Liver (tissue), 9 donors: ENCODE measurements around the gene ADGRD1. TPM values are rescaled to one million over a fixed set of nuclear protein-coding genes. Genes with fewer than 3 reads are reported as not detected.

Source experiments
- DNase-seq: peaks from one replicate; pipeline ENCODE4 v3.0.0-alpha.2; 2017; ENCODE audit warnings: low spot score
- H3K27ac ChIP-seq, 2 donors: one replicate each; pipeline ENCODE4 v1.7.0; 2013; ENCODE audit warnings: inconsistent platforms in 2 of 2, low read length in 2 of 2, control low read depth in 1 of 2, low read depth in 1 of 2, mild to moderate bottlenecking in 1 of 2
- H3K27me3 ChIP-seq, 4 donors: one replicate each; pipeline versions ENCODE4 v1.6.1 to v1.7.0; 2013; ENCODE audit warnings: low read length in 3 of 4, inconsistent platforms in 1 of 4, mild to moderate bottlenecking in 1 of 4, moderate library complexity in 1 of 4; ENCODE audit not compliant: control insufficient read depth in 4 of 4, insufficient read depth in 4 of 4
- H3K36me3 ChIP-seq, 4 donors: one replicate each; pipeline versions ENCODE4 v1.6.1 to v1.7.0; 2013; ENCODE audit warnings: low read length in 3 of 4, mild to moderate bottlenecking in 3 of 4, low read depth in 1 of 4, moderate library complexity in 1 of 4; ENCODE audit not compliant: control insufficient read depth in 4 of 4, insufficient read depth in 3 of 4
- H3K4me1 ChIP-seq, 4 donors: one replicate each; pipeline versions ENCODE4 v1.6.1 to v1.7.0; 2013; ENCODE audit warnings: low read length in 3 of 4, mild to moderate bottlenecking in 3 of 4, moderate library complexity in 1 of 4; ENCODE audit not compliant: control insufficient read depth in 4 of 4, insufficient read depth in 4 of 4
- H3K4me3 ChIP-seq, 3 donors: one replicate each; pipeline versions ENCODE4 v1.6.1 to v1.7.0; 2013; ENCODE audit warnings: low read length in 3 of 3, control low read depth in 1 of 3, low read depth in 1 of 3, mild to moderate bottlenecking in 1 of 3
- H3K9ac ChIP-seq, 2 donors: one replicate each; pipeline ENCODE4 v1.7.0; 2013; ENCODE audit warnings: low read length in 2 of 2, mild to moderate bottlenecking in 2 of 2, moderate library complexity in 2 of 2, control low read depth in 1 of 2, low read depth in 1 of 2
- H3K9me3 ChIP-seq, 4 donors: one replicate each; pipeline versions ENCODE4 v1.6.1 to v1.7.0; 2013; ENCODE audit warnings: low read length in 3 of 4; ENCODE audit not compliant: control insufficient read depth in 4 of 4
- ATF3 ChIP-seq: IDR thresholded peaks from 2 replicates; pipeline ENCODE4 v1.6.1; 2016; ENCODE audit warnings: antibody characterized with exemption
- CTCF ChIP-seq: fragments of 150-350 bp; IDR thresholded peaks from 2 replicates; pipeline ENCODE4 v1.5.1; 2017; ENCODE audit warnings: improper control_type of control experiment, low read depth, low read length; ENCODE audit not compliant: missing input control
- EGR1 ChIP-seq, 2 donors: IDR thresholded peaks; 2 replicates each; pipeline ENCODE4 v1.6.1; 2016 to 2018; ENCODE audit warnings: antibody characterized with exemption in 2 of 2, low read depth in 2 of 2
- FOXA1 ChIP-seq: IDR thresholded peaks from 2 replicates; pipeline ENCODE4 v1.6.1; 2016; ENCODE audit warnings: antibody characterized with exemption
- FOXA2 ChIP-seq: IDR thresholded peaks from 2 replicates; pipeline ENCODE4 v1.6.1; 2016; ENCODE audit warnings: antibody characterized with exemption
- GABPA ChIP-seq, 2 donors: IDR thresholded peaks in 1 of 2; conservative IDR thresholded peaks in 1 of 2; 2 replicates each; pipeline ENCODE4 v1.6.1; 2016; ENCODE audit warnings: antibody characterized with exemption in 2 of 2, mild to moderate bottlenecking in 1 of 2, moderate library complexity in 1 of 2
- HNF4A ChIP-seq, 2 donors: conservative IDR thresholded peaks; 2 replicates each; pipeline ENCODE4 v1.6.1; 2016; ENCODE audit warnings: antibody characterized with exemption in 2 of 2, mild to moderate bottlenecking in 2 of 2
- HNF4G ChIP-seq: IDR thresholded peaks from 2 replicates; pipeline ENCODE4 v1.6.1; 2016; ENCODE audit warnings: antibody characterized with exemption
- JUND ChIP-seq, 2 donors: IDR thresholded peaks; 2 replicates each; pipeline ENCODE4 v1.6.1; 2016; ENCODE audit warnings: antibody characterized with exemption in 2 of 2
- MAX ChIP-seq: IDR thresholded peaks from 2 replicates; pipeline ENCODE4 v1.6.1; 2016; ENCODE audit warnings: antibody characterized with exemption
- NR2F2 ChIP-seq: IDR thresholded peaks from 2 replicates; pipeline ENCODE4 v1.6.1; 2016; ENCODE audit warnings: antibody characterized with exemption
- RAD21 ChIP-seq, 2 donors: IDR thresholded peaks; 2 replicates each; pipeline ENCODE4 v1.6.1; 2016; ENCODE audit warnings: antibody characterized with exemption in 2 of 2, mild to moderate bottlenecking in 2 of 2
- REST ChIP-seq: IDR thresholded peaks from 2 replicates; pipeline ENCODE4 v1.6.1; 2016; ENCODE audit warnings: antibody characterized with exemption, mild to moderate bottlenecking
- RXRA ChIP-seq, 2 donors: IDR thresholded peaks; 2 replicates each; pipeline ENCODE4 v1.6.1; 2017 to 2018; ENCODE audit warnings: antibody characterized with exemption in 2 of 2, mild to moderate bottlenecking in 1 of 2
- SP1 ChIP-seq: IDR thresholded peaks from 2 replicates; pipeline ENCODE4 v1.6.1; 2018; ENCODE audit warnings: antibody characterized with exemption, mild to moderate bottlenecking
- TAF1 ChIP-seq: conservative IDR thresholded peaks from 2 replicates; pipeline ENCODE4 v1.6.1; 2016; ENCODE audit warnings: antibody characterized with exemption, mild to moderate bottlenecking
- YY1 ChIP-seq: IDR thresholded peaks from 2 replicates; pipeline ENCODE4 v1.6.1; 2016; ENCODE audit warnings: antibody characterized with exemption, mild to moderate bottlenecking
- ZBTB33 ChIP-seq: IDR thresholded peaks from 2 replicates; pipeline ENCODE4 v1.6.1; 2016; ENCODE audit warnings: antibody characterized with exemption
- WGBS: extraction: QIAGEN DNeasy Blood & Tissue Kit; methylation state at CpG from one replicate; pipeline ENCODE4 v1.1.7; 2013; 5-methylcytosine and 5-hydroxymethylcytosine counted together
- polyA plus RNA-seq, 2 donors: library from polyadenylated mRNA; stranded (reverse) in 1 of 2; unstranded in 1 of 2; fragments of 200-250 nt in 1 of 2; fragments of >200 nt in 1 of 2; fragmentation: Nextera tagmentation in 1 of 2; extraction: Ambion mirVana in 1 of 2; gene quantifications; one replicate each; pipeline versions ENCODE4 v1.2.1 to v1.2.3, GENCODE V29; 2013 to 2015
- total RNA-seq, 2 donors: library from RNA; depleted of rRNA; stranded (reverse); fragments of >200 nt; gene quantifications; one replicate each; pipeline ENCODE4 v1.2.3, GENCODE V29; 2014
- donor health status: healthy.
- donor health status: healthy.
- donor health status: healthy.
- donor health status: healthy.
- donor health status: healthy.

The ADGRD1 gene
- total and polyA plus RNA-seq, 4 donors: 2.7 to 7.1 (median 4.6) TPM

- TF ChIP-seq CTCF (no peak), NR2F2 (no peak), SP1 (no peak), HNF4G (no peak)
These were observed 23.5 kb downstream of the ADGRD1 start (continued) for GRCh38 chr12:130977046-130977742.

GRCh38 chr12:130977743-130978095, 24.0 kb downstream of the ADGRD1 start:
- no peak for TF ChIP-seq NR2F2
- TF ChIP-seq CTCF: no peak
- no peak for TF ChIP-seq HNF4A (conservative IDR thresholded peaks at IDR 0.05)
- TF ChIP-seq SP1: no peak
- TF ChIP-seq MAX: no peak
- TF ChIP-seq ATF3: no peak
- no peak for TF ChIP-seq RAD21 (IDR thresholded peaks at IDR 0.05)
- no peak for TF ChIP-seq REST
- TF ChIP-seq GABPA (IDR thresholded peaks at IDR 0.05 in 1 of 2, conservative IDR thresholded peaks at IDR 0.05 in 1 of 2): no peak
- no peak for TF ChIP-seq TAF1
- no peak for TF ChIP-seq ZBTB33
- TF ChIP-seq HNF4G: no peak
- no peak for TF ChIP-seq FOXA2
- no peak for TF ChIP-seq YY1
- TF ChIP-seq RXRA (IDR thresholded peaks at IDR 0.05): no peak
- TF ChIP-seq FOXA1: no peak
- TF ChIP-seq EGR1 (IDR thresholded peaks at IDR 0.05; ENCODE audit: low read depth in 2 of 2): no peak
- no peak for TF ChIP-seq JUND (IDR thresholded peaks at IDR 0.05)
- Histone ChIP-seq H3K27ac (no peak overlapping the region), H3K36me3 (no peaks in the 10 kb centered on the region), H3K4me3 (no peak overlapping the region), H3K9me3 (no peaks in the 10 kb centered on the region), H3K4me1 (peaks cover 0 to 2% (median 0%) of the 10 kb centered on the region in 4 donors), H3K9ac (no peak overlapping the region), H3K27me3 (no peaks in the 10 kb centered on the region)
- 96% methylated on average over 10 of the region's 10 CpGs for WGBS
- no peak for DNase-seq
